H9 (cell line): ENCODE data around the gene C20orf144. TPM values are rescaled to one million over a fixed set of nuclear protein-coding genes. Genes with fewer than 3 reads are reported as not detected.

Experiments
- DNase-seq: peaks from one replicate; pipeline ENCODE4 v3.0.0-alpha.2; 2017
- H2AFZ ChIP-seq: one replicate; pipeline ENCODE4 v1.6.1; 2013; ENCODE audit warnings: mild to moderate bottlenecking, low read length, control low read depth, moderate library complexity
- H2AK5ac ChIP-seq: 2 replicates; pipeline ENCODE4 v1.6.1; 2013; ENCODE audit warnings: low read length, control low read depth, mixed read lengths; ENCODE audit not compliant: insufficient read length
- H2BK120ac ChIP-seq: one replicate; pipeline ENCODE4 v1.6.1; 2013; ENCODE audit warnings: low read depth, mild to moderate bottlenecking, low read length, control low read depth, inconsistent platforms; ENCODE audit not compliant: poor library complexity, severe bottlenecking
- H2BK12ac ChIP-seq: 2 replicates; pipeline ENCODE4 v1.6.1; 2013; ENCODE audit warnings: low read length, control low read depth, mixed read lengths, low read depth; ENCODE audit not compliant: insufficient read length
- H2BK15ac ChIP-seq: 2 replicates; pipeline ENCODE4 v1.6.1; 2013; ENCODE audit warnings: low read depth, low read length, control low read depth
- H2BK20ac ChIP-seq: one replicate; pipeline ENCODE4 v1.6.1; 2013; ENCODE audit warnings: low read depth, mild to moderate bottlenecking, low read length, control low read depth, inconsistent platforms; ENCODE audit not compliant: poor library complexity, severe bottlenecking
- H2BK5ac ChIP-seq: 2 replicates; pipeline ENCODE4 v1.6.1; 2013; ENCODE audit warnings: low read length, control low read depth, mixed read lengths; ENCODE audit not compliant: insufficient read length
- H3K14ac ChIP-seq: 2 replicates; pipeline ENCODE4 v1.6.1; 2013; ENCODE audit warnings: low read length, control low read depth; ENCODE audit not compliant: insufficient read depth
- H3K18ac ChIP-seq: 2 replicates; pipeline ENCODE4 v1.6.1; 2013; ENCODE audit warnings: low read depth, mild to moderate bottlenecking, mixed read lengths, low read length, control low read depth; ENCODE audit not compliant: insufficient read length
- H3K23ac ChIP-seq: 2 replicates; pipeline ENCODE4 v1.6.1; 2013; ENCODE audit warnings: low read length, control low read depth, mixed read lengths, low read depth; ENCODE audit not compliant: insufficient read length
- H3K23me2 ChIP-seq: 2 replicates; pipeline ENCODE4 v1.6.1; 2013; ENCODE audit warnings: low read depth, mild to moderate bottlenecking, mixed read lengths, low read length, control low read depth; ENCODE audit not compliant: insufficient read length, poor library complexity, severe bottlenecking
- H3K27ac ChIP-seq: 2 replicates; pipeline ENCODE4 v1.5.1; 2013; ENCODE audit warnings: low read length, control low read depth, mixed read lengths, low read depth; ENCODE audit not compliant: insufficient read length
- H3K27me3 ChIP-seq: 2 replicates; pipeline ENCODE4 v1.6.1; 2013; ENCODE audit warnings: low read length, control low read depth, inconsistent platforms; ENCODE audit not compliant: insufficient read depth
- H3K4ac ChIP-seq: 2 replicates; pipeline ENCODE4 v1.6.1; 2013; ENCODE audit warnings: low read depth, mild to moderate bottlenecking, control low read depth, inconsistent platforms, low read length, moderate library complexity
- H3K4me1 ChIP-seq: 2 replicates; pipeline ENCODE4 v1.6.1; 2013; ENCODE audit warnings: low read length, control low read depth, inconsistent platforms; ENCODE audit not compliant: insufficient read depth
- H3K4me2 ChIP-seq: 2 replicates; pipeline ENCODE4 v1.6.1; 2013; ENCODE audit warnings: low read length, control low read depth, mixed read lengths; ENCODE audit not compliant: insufficient read length, insufficient read depth
- H3K56ac ChIP-seq: 2 replicates; pipeline ENCODE4 v1.6.1; 2013; ENCODE audit warnings: low read depth, mild to moderate bottlenecking, mixed read lengths, low read length, control low read depth; ENCODE audit not compliant: insufficient read length
- H3K79me1 ChIP-seq: 2 replicates; pipeline ENCODE4 v1.6.1; 2013; ENCODE audit warnings: low read depth, mild to moderate bottlenecking, moderate library complexity, low read length, control low read depth, inconsistent platforms; ENCODE audit not compliant: insufficient read depth, poor library complexity, severe bottlenecking
- H3K79me2 ChIP-seq: 2 replicates; pipeline ENCODE4 v1.6.1; 2013; ENCODE audit warnings: low read length, control low read depth, inconsistent platforms; ENCODE audit not compliant: insufficient read depth
- H3K9ac ChIP-seq: 2 replicates; pipeline ENCODE4 v1.6.1; 2013; ENCODE audit warnings: low read length, control low read depth, mixed read lengths; ENCODE audit not compliant: insufficient read length; ENCODE audit errors: extremely low read depth
- H3K9me3 ChIP-seq: one replicate; pipeline ENCODE4 v1.6.1; 2013; ENCODE audit warnings: low read depth, low read length, inconsistent platforms; ENCODE audit not compliant: control insufficient read depth
- H3T11ph ChIP-seq: one replicate; pipeline ENCODE4 v1.6.1; 2013; ENCODE audit warnings: mild to moderate bottlenecking, low read length, control low read depth, inconsistent platforms
- H4K20me1 ChIP-seq: one replicate; pipeline ENCODE4 v1.6.1; 2013; ENCODE audit not compliant: control insufficient read depth, insufficient read length, insufficient read depth
- H4K5ac ChIP-seq: 2 replicates; pipeline ENCODE4 v1.6.1; 2013; ENCODE audit warnings: low read depth, mild to moderate bottlenecking, mixed read lengths, low read length, control low read depth; ENCODE audit not compliant: insufficient read length
- H4K8ac ChIP-seq: replicated peaks from 2 replicates; pipeline ENCODE4 v1.6.1; 2013; ENCODE audit warnings: low read length, control low read depth, mixed read lengths, low read depth; ENCODE audit not compliant: insufficient read length
- H4K91ac ChIP-seq: 2 replicates; pipeline ENCODE4 v1.6.1; 2013; ENCODE audit warnings: low read depth, mild to moderate bottlenecking, moderate library complexity, mixed read lengths, low read length, control low read depth; ENCODE audit not compliant: insufficient read length
- H3K27ac Mint-ChIP-seq, 3 experiments: 2 replicates in 2 of 3; 3 replicates in 1 of 3; pipeline ENCODE4 v1.8.0; 2020 to 2021; ENCODE audit warnings: mixed read lengths in 3 of 3, mild to moderate bottlenecking in 1 of 3, moderate library complexity in 1 of 3
- H3K27me3 Mint-ChIP-seq: 2 replicates; pipeline ENCODE4 v1.8.0; 2021; ENCODE audit warnings: low read depth, mild to moderate bottlenecking, moderate library complexity, mixed read lengths
- H3K36me3 Mint-ChIP-seq, 3 experiments: 2 replicates in 2 of 3; 3 replicates in 1 of 3; pipeline ENCODE4 v1.8.0; 2020 to 2021; ENCODE audit warnings: low read depth in 3 of 3, mixed read lengths in 3 of 3; ENCODE audit not compliant: insufficient read depth in 1 of 3
- H3K4me1 Mint-ChIP-seq, 2 experiments: 2 replicates each; pipeline ENCODE4 v1.8.0; 2020; ENCODE audit warnings: mixed read lengths in 2 of 2
- H3K4me3 Mint-ChIP-seq, 2 experiments: 2 replicates in 1 of 2; 3 replicates in 1 of 2; pipeline ENCODE4 v1.8.0; 2020 to 2021; ENCODE audit warnings: mild to moderate bottlenecking in 2 of 2, mixed read lengths in 2 of 2, moderate library complexity in 1 of 2
- H3K9me3 Mint-ChIP-seq, 2 experiments: 2 replicates in 1 of 2; 3 replicates in 1 of 2; pipeline ENCODE4 v1.8.0; 2020; ENCODE audit warnings: mild to moderate bottlenecking in 2 of 2, mixed read lengths in 2 of 2, moderate library complexity in 1 of 2
- WGBS: extraction: QIAGEN DNeasy Blood & Tissue Kit; methylation state at CpG from one replicate; pipeline ENCODE4 v1.1.7; 2013; ENCODE audit warnings: missing lambda C conversion rate, low lambda C conversion rate, mixed read lengths; ENCODE audit not compliant: insufficient read length; ENCODE audit errors: extremely low coverage; 5-methylcytosine and 5-hydroxymethylcytosine counted together
- total RNA-seq: library from RNA; stranded (reverse); gene quantifications from 2 replicates; pipeline ENCODE4 v1.2.1, GENCODE V29; 2021
- TF ChIP-seq, protein P1 (sequence below): fragments of 200-600 bp; sonication (generic); conservative IDR thresholded peaks from 3 replicates; pipeline ENCODE4 v1.8.0; 2021; ENCODE audit warnings: antibody characterized with exemption, mild to moderate bottlenecking

C20orf144 gene
- total RNA-seq, 1 experiment from 2014 or later = 0.26 TPM

DNA sequence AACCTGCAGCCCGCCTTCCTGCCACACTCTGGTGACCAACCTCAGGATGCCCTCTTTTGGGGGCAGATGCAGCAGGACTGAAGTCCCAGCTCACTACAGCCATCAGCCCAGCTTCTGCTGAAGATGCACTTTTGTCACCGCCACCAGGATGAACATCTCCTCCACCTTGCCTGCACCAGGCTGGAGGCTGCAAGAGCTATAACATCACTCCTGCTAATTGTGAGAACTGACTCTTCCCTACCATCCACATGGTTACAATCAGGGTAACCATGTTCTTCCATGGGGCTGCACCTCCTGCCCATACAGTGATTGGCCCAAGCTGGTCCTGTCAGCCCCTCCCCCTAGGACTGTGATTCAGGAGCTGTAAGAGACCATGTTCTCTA lies 2.6 kb downstream of the C20orf144 start:
- H2BK120ac ChIP-seq = no peak overlapping the region
- no peak overlapping the region for H3T11ph ChIP-seq
- H3K4me2 ChIP-seq = no peak overlapping the region
- no peaks in the 10 kb centered on the region for H3K79me2 ChIP-seq
- no peak for DNase-seq
- no peak overlapping the region for H3K27ac ChIP-seq
- H2AK5ac ChIP-seq = no peak overlapping the region
- Mint-ChIP-seq H3K27ac (peak overlapping the region in 1 of 3 experiments; percentile 86; a peak in 3 of 7 replicates), H3K27me3 (peaks cover 4% of the 10 kb centered on the region), H3K36me3 (peaks cover 13 to 39% (median 15%) of the 10 kb centered on the region in 3 experiments), H3K4me1 (peaks cover 29 to 32% of the 10 kb centered on the region in 2 experiments), H3K4me3 (peak overlapping the region; percentile 81), H3K9me3 (no peaks in the 10 kb centered on the region)
- no peak overlapping the region for H3K18ac ChIP-seq
- no peak overlapping the region for H2BK12ac ChIP-seq
- no peaks in the 10 kb centered on the region; the same call in 1 of the 2 replicates for H3K4me1 ChIP-seq
- no peak overlapping the region for H3K9ac ChIP-seq
- H2BK5ac ChIP-seq = no peak overlapping the region
- TF ChIP-seq, protein P1, sequence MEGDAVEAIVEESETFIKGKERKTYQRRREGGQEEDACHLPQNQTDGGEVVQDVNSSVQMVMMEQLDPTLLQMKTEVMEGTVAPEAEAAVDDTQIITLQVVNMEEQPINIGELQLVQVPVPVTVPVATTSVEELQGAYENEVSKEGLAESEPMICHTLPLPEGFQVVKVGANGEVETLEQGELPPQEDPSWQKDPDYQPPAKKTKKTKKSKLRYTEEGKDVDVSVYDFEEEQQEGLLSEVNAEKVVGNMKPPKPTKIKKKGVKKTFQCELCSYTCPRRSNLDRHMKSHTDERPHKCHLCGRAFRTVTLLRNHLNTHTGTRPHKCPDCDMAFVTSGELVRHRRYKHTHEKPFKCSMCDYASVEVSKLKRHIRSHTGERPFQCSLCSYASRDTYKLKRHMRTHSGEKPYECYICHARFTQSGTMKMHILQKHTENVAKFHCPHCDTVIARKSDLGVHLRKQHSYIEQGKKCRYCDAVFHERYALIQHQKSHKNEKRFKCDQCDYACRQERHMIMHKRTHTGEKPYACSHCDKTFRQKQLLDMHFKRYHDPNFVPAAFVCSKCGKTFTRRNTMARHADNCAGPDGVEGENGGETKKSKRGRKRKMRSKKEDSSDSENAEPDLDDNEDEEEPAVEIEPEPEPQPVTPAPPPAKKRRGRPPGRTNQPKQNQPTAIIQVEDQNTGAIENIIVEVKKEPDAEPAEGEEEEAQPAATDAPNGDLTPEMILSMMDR = no peak
- H4K5ac ChIP-seq = no peak overlapping the region
- no peaks in the 10 kb centered on the region for H3K27me3 ChIP-seq
- no peak overlapping the region for H4K91ac ChIP-seq
- H2AFZ ChIP-seq = no peak overlapping the region
- H2BK15ac ChIP-seq = no peak overlapping the region
- no peaks in the 10 kb centered on the region for H4K20me1 ChIP-seq
- no peaks in the 10 kb centered on the region for H3K9me3 ChIP-seq
- H3K23ac ChIP-seq = no peak overlapping the region
- H3K23me2 ChIP-seq = peaks cover 18% of the 10 kb centered on the region
- H4K8ac ChIP-seq = no peak overlapping the region
- no CpG with 5 or more reads among the region's 2 CpGs for WGBS
- H3K56ac ChIP-seq = no peak overlapping the region
- H3K14ac ChIP-seq = no peak overlapping the region
- H3K79me1 ChIP-seq = no peaks in the 10 kb centered on the region
- H2BK20ac ChIP-seq = no peak overlapping the region
- H3K4ac ChIP-seq = no peak overlapping the region
